ENCODE measurements around the gene WDR38. TPM values are rescaled to one million over a fixed set of nuclear protein-coding genes. Genes with fewer than 3 reads are reported as not detected.
"Not testable (repeated sequence)": the region's sequence is repeated elsewhere in the genome, so short reads cannot be mapped to it uniquely, and the experiment has no call there.

WDR38 gene
- total RNA-seq, 5 donors from 2014 or later (not counting 1 experiment from before 2014, with no cell fraction given), result not detected

DNA sequence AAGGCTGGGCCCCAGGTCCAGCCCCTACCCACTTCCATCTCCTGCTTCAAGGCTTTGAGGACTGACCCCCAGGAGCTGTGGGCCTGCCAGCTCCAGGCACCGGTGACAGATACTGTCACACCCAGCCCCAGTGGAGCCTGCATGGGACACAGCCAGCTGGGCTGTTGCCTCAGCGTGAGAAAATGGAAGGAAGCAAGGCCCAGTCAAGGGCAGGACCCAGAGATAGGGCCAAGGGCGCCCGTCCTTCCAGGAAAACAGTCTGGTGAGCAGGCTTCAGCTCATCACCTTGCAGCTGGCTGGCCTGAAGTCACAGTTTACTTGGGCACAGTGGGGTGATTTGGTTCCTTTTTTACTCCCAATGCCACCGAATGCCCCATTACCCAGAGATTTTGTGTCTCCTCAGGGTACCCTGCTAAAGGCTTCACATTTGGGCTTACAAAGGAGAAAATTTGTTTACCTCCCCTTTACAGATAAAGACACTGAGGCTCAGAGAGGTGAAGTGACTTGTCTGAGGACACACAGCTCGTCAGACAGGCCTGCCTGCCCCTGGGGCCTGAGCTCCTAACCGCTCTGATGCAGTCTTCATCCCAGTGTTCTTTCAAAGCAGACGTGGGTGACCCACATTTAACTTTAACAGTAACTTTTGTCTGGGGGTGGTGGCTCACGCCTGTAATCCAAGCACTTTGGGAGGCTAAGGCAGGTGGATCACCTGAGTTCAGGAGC, 21.5 kb upstream of the WDR38 start:
- Histone ChIP-seq H3K27ac (ENCODE audit: low read length) (no peak overlapping the region), H3K27me3 (replicated peaks in 1 of 2; ENCODE audit: control insufficient read depth in 2 of 2, extremely low read depth in 1 of 2, insufficient read depth in 2 of 2, low read length in 1 of 2) (peaks cover 0 to 20% of the 10 kb centered on the region in 2 experiments), H3K4me1 (ENCODE audit: control insufficient read depth in 1 of 2, extremely low read depth in 1 of 2, insufficient read depth in 2 of 2, low read length in 2 of 2) (no peaks in the 10 kb centered on the region), H3K4me3 (ENCODE audit: control insufficient read depth in 1 of 2, extremely low read depth in 1 of 2, low read length in 1 of 2) (no peak overlapping the region), H3K9me3 (no peaks in the 10 kb centered on the region), H3K36me3 (ENCODE audit: control insufficient read depth in 2 of 2, extremely low read depth in 1 of 2, insufficient read depth in 1 of 2, low read length in 1 of 2) (no peaks in the 10 kb centered on the region)
- POLR2A ChIA-PET, result interaction anchor here in 1 of 2 donors (0.5 kb wide), 1 partner anchor 16 kb away, joined by 3 read pairs; no protein-coding TSS in a partner anchor
- CTCF ChIA-PET, result interaction anchor here in 1 of 2 donors (0.7 kb wide), 1 partner anchor 116 kb away, joined by 4 read pairs; no protein-coding TSS in a partner anchor
- no peak for DNase-seq
- Mint-ChIP-seq H3K9me3 (no peaks in the 10 kb centered on the region), H3K36me3 (no peaks in the 10 kb centered on the region), H3K4me1 (peaks cover 0 to 5% (median 0%) of the 10 kb centered on the region in 3 donors), H3K4me3 (no peak overlapping the region), H3K27ac (no peak overlapping the region), H3K27me3 (peaks cover 12 to 13% of the 10 kb centered on the region in 2 donors)
- no peak for ATAC-seq (replicated peaks in 1 of 4)
- 82% methylated on average over 6 of the region's 9 CpGs for WGBS (ENCODE audit: insufficient coverage)

GRCh38 chr9:124834591-124834990, 18.7 kb upstream of the WDR38 start:
- Mint-ChIP-seq H3K27ac (no peak overlapping the region), H3K4me1 (no peaks in the 10 kb centered on the region), H3K4me3 (no peak overlapping the region), H3K9me3 (no peaks in the 10 kb centered on the region), H3K36me3 (no peaks in the 10 kb centered on the region), H3K27me3 (peaks cover 28 to 29% of the 10 kb centered on the region in 2 donors)
- no peak for DNase-seq
- WGBS (ENCODE audit: insufficient coverage), result 75% methylated on average over 5 of the region's 7 CpGs
- peaks cover 0 to 30% of the 10 kb centered on the region in 2 experiments for H3K27me3 ChIP-seq (replicated peaks in 1 of 2; ENCODE audit: control insufficient read depth in 2 of 2, extremely low read depth in 1 of 2, insufficient read depth in 2 of 2, low read length in 1 of 2)
- ATAC-seq (replicated peaks in 1 of 4), result no peak
- CTCF ChIA-PET, result interaction anchor here in 1 of 2 donors (0.6 kb wide), 1 partner anchor 11 kb away, joined by 4 read pairs; no protein-coding TSS in a partner anchor
- H3K36me3 ChIP-seq (ENCODE audit: control insufficient read depth in 2 of 2, extremely low read depth in 1 of 2, insufficient read depth in 1 of 2, low read length in 1 of 2), result no peaks in the 10 kb centered on the region
- no peak overlapping the region for H3K27ac ChIP-seq (ENCODE audit: low read length)
- no peaks in the 10 kb centered on the region for H3K4me1 ChIP-seq (ENCODE audit: control insufficient read depth in 1 of 2, extremely low read depth in 1 of 2, insufficient read depth in 2 of 2, low read length in 2 of 2)
- POLR2A ChIA-PET, result no interaction called here
- H3K4me3 ChIP-seq (ENCODE audit: control insufficient read depth in 1 of 2, extremely low read depth in 1 of 2, low read length in 1 of 2), result no peak overlapping the region
- no peaks in the 10 kb centered on the region for H3K9me3 ChIP-seq

DNA sequence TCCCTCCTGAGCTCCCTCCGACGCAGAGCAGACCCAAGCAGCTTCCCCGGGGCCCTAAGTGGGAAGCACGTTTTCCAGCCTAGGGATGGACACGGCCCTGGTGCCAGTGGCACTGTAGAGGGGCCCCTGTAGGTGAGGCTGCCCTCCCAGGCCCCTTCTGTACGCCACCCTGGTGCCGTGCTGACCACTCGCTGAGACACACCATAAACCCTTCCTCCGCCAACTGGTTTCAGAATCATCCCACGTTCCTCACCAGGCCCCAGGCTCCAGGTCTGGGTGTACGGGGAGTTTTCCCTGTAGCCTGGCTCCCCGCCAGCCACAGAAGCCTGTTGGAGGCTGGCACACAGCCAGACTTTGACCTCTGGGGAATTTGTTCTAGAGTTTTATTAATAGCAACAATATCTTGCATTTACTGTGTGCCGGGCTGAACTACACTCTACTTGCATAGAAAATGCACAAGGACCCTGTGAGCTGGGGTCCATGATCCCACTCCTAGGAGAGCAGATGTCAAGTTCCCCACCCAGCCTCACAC, 18.2 kb upstream of the WDR38 start:
- 79% methylated on average over 9 of the region's 13 CpGs for WGBS (ENCODE audit: insufficient coverage)
- peaks cover 0 to 35% of the 10 kb centered on the region in 2 experiments for H3K27me3 ChIP-seq (replicated peaks in 1 of 2; ENCODE audit: control insufficient read depth in 2 of 2, extremely low read depth in 1 of 2, insufficient read depth in 2 of 2, low read length in 1 of 2)
- H3K9me3 Mint-ChIP-seq, result no peaks in the 10 kb centered on the region
- H3K4me1 Mint-ChIP-seq, result no peaks in the 10 kb centered on the region
- no peak overlapping the region for H3K4me3 Mint-ChIP-seq
- H3K27ac ChIP-seq (ENCODE audit: low read length), result no peak overlapping the region
- no peak for DNase-seq
- no peaks in the 10 kb centered on the region for H3K36me3 Mint-ChIP-seq
- CTCF ChIA-PET, result interaction anchor here (0.6 to 0.7 kb wide), 2 partner anchors 11 to 312 kb away, joined by 3 to 4 read pairs; no protein-coding TSS in a partner anchor
- H3K36me3 ChIP-seq (ENCODE audit: control insufficient read depth in 2 of 2, extremely low read depth in 1 of 2, insufficient read depth in 1 of 2, low read length in 1 of 2), result no peaks in the 10 kb centered on the region
- H3K4me3 ChIP-seq (ENCODE audit: control insufficient read depth in 1 of 2, extremely low read depth in 1 of 2, low read length in 1 of 2), result no peak overlapping the region
- H3K4me1 ChIP-seq (ENCODE audit: control insufficient read depth in 1 of 2, extremely low read depth in 1 of 2, insufficient read depth in 2 of 2, low read length in 2 of 2), result no peaks in the 10 kb centered on the region
- no peak for ATAC-seq (replicated peaks in 1 of 4)
- no peaks in the 10 kb centered on the region for H3K9me3 ChIP-seq
- POLR2A ChIA-PET, result no interaction called here
- H3K27me3 Mint-ChIP-seq, result peaks cover 28 to 31% of the 10 kb centered on the region in 2 donors
- no peak overlapping the region for H3K27ac Mint-ChIP-seq

- H3K36me3 ChIP-seq (ENCODE audit: control insufficient read depth in 2 of 2, extremely low read depth in 1 of 2, insufficient read depth in 1 of 2, low read length in 1 of 2); H3K36me3 Mint-ChIP-seq; H3K4me1 ChIP-seq (ENCODE audit: control insufficient read depth in 1 of 2, extremely low read depth in 1 of 2, insufficient read depth in 2 of 2, low read length in 2 of 2); POLR2A ChIA-PET; H3K4me3 ChIP-seq (ENCODE audit: control insufficient read depth in 1 of 2, extremely low read depth in 1 of 2, low read length in 1 of 2); H3K27ac Mint-ChIP-seq; H3K9me3 Mint-ChIP-seq; H3K4me1 Mint-ChIP-seq; H3K27ac ChIP-seq (ENCODE audit: low read length); ATAC-seq (replicated peaks in 1 of 4); H3K9me3 ChIP-seq; H3K4me3 Mint-ChIP-seq; DNase-seq: not testable (repeated sequence)
- CTCF ChIA-PET, result interaction anchor here in 1 of 2 donors (1.0 kb wide), 1 partner anchor 56 kb away, joined by 3 read pairs; no protein-coding TSS in a partner anchor
- H3K27me3 ChIP-seq (replicated peaks in 1 of 2; ENCODE audit: control insufficient read depth in 2 of 2, extremely low read depth in 1 of 2, insufficient read depth in 2 of 2, low read length in 1 of 2), result peaks cover 0 to 37% of the 10 kb centered on the region in 2 experiments
- H3K27me3 Mint-ChIP-seq, result peaks cover 21 to 26% of the 10 kb centered on the region in 2 donors
- no CpG with 5 or more reads among the region's 5 CpGs for WGBS (ENCODE audit: insufficient coverage)
Measured at GRCh38 chr9:124838132-124838531, 15.1 kb upstream of the WDR38 start.

DNA sequence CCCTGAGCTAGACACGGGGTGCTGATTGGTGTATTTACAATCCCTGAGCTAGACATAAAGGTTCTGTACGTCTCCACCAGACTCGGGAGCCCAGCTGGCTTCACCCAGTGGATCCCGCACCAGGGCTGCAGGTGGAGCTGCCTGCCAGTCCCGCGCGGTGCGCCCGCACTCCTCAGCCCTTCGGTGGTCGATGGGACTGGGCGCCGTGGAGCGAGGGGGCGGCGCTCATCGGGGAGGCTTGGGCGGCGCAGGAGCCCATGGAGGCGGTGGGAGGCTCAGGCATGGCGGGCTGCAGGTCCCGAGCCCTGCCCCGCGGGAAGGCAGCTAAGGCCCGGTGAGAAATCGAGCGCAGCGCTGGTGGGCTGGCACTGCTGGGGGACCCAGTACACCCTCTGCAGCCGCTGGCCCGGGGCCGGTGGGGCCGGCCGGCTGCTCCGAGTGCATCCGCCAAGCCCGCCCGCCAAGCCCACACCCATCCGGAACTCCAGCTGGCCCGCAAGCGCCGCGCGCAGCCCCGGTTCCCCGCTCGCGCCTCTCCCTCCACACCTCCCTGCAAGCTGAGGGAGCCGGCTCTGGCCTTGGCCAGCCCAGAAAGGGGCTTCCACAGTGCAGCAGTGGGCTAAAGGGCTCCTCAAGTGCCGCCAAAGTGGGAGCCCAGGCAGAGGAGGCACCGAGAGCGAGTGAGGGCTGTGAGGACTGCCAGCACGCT, 14.5 kb upstream of the WDR38 start:
- CTCF ChIA-PET, result interaction anchor here in 1 of 2 donors (1.0 kb wide), 1 partner anchor 56 kb away, joined by 3 read pairs; no protein-coding TSS in a partner anchor
- not testable (repeated sequence) for H3K4me3 Mint-ChIP-seq

GRCh38 chr9:124839612-124840299, 13.5 kb upstream of the WDR38 start:
- Mint-ChIP-seq H3K4me1 (no peaks in the 10 kb centered on the region), H3K27me3 (peaks cover 21 to 26% of the 10 kb centered on the region in 2 donors), H3K27ac (no peak overlapping the region), H3K36me3 (no peaks in the 10 kb centered on the region), H3K9me3 (no peaks in the 10 kb centered on the region), H3K4me3 (no peak overlapping the region)
- DNase-seq (no peak), ATAC-seq (replicated peaks in 1 of 4) (no peak)
- CTCF ChIA-PET, result interaction anchor here in 1 of 2 donors (1.0 kb wide), 2 partner anchors 54 to 65 kb away, joined by 3 read pairs; no protein-coding TSS in a partner anchor
- Histone ChIP-seq H3K36me3 (ENCODE audit: control insufficient read depth in 2 of 2, extremely low read depth in 1 of 2, insufficient read depth in 1 of 2, low read length in 1 of 2) (no peaks in the 10 kb centered on the region), H3K4me1 (ENCODE audit: control insufficient read depth in 1 of 2, extremely low read depth in 1 of 2, insufficient read depth in 2 of 2, low read length in 2 of 2) (no peaks in the 10 kb centered on the region), H3K27ac (ENCODE audit: low read length) (no peak overlapping the region), H3K9me3 (no peaks in the 10 kb centered on the region), H3K27me3 (replicated peaks in 1 of 2; ENCODE audit: control insufficient read depth in 2 of 2, extremely low read depth in 1 of 2, insufficient read depth in 2 of 2, low read length in 1 of 2) (peaks cover 0 to 37% of the 10 kb centered on the region in 2 experiments), H3K4me3 (ENCODE audit: control insufficient read depth in 1 of 2, extremely low read depth in 1 of 2, low read length in 1 of 2) (no peak overlapping the region)
- WGBS (ENCODE audit: insufficient coverage), result 73% methylated on average over 4 of the region's 12 CpGs
- POLR2A ChIA-PET, result no interaction called here

More for the DNA sequence above, 14.5 kb upstream of the WDR38 start:
- H3K27me3 ChIP-seq (replicated peaks in 1 of 2; ENCODE audit: control insufficient read depth in 2 of 2, extremely low read depth in 1 of 2, insufficient read depth in 2 of 2, low read length in 1 of 2), result peaks cover 0 to 41% of the 10 kb centered on the region in 2 experiments
- H3K36me3 Mint-ChIP-seq; ATAC-seq (replicated peaks in 1 of 4); H3K36me3 ChIP-seq (ENCODE audit: control insufficient read depth in 2 of 2, extremely low read depth in 1 of 2, insufficient read depth in 1 of 2, low read length in 1 of 2); H3K4me3 ChIP-seq (ENCODE audit: control insufficient read depth in 1 of 2, extremely low read depth in 1 of 2, low read length in 1 of 2); H3K9me3 Mint-ChIP-seq; H3K27ac ChIP-seq (ENCODE audit: low read length); POLR2A ChIA-PET; H3K9me3 ChIP-seq; H3K4me1 Mint-ChIP-seq; H3K4me1 ChIP-seq (ENCODE audit: control insufficient read depth in 1 of 2, extremely low read depth in 1 of 2, insufficient read depth in 2 of 2, low read length in 2 of 2); DNase-seq; H3K27ac Mint-ChIP-seq: not testable (repeated sequence)
- peaks cover 21 to 26% of the 10 kb centered on the region in 2 donors for H3K27me3 Mint-ChIP-seq
- WGBS (ENCODE audit: insufficient coverage), result 45% methylated on average over 21 of the region's 52 CpGs

All from T-cell (primary cell).